ENCODE results near the gene CD63. TPM values are rescaled to one million over a fixed set of nuclear protein-coding genes. Genes with fewer than 3 reads are reported as not detected.

Gene CD63
- total and polyA plus RNA-seq, 8 donors: 71.2 to 1,329 (median 464) TPM

GRCh38 chr12:55771736-55772135, 42.9 kb upstream of the CD63 start:
- Histone ChIP-seq H3K4me1 (no peaks in the 10 kb centered on the region), H3K36me3 (peaks cover 12 to 90% (median 74%) of the 10 kb centered on the region in 4 donors), H3K27ac (no peak overlapping the region), H3K4me3 (no peak overlapping the region), H3K9me3 (no peaks in the 10 kb centered on the region), H3K27me3 (no peaks in the 10 kb centered on the region)
- intact Hi-C loops (cut with DNase I; ENCODE audit: low total_unique reads): loop anchor here (10.0 kb wide), 1 partner anchor 93 kb away; no protein-coding TSS in a partner anchor
- 74 to 84% (median 78%) methylated on average over 6 of the region's 6 CpGs for WGBS, 5 donors
- TF ChIP-seq EP300 (IDR thresholded peaks at IDR 0.05) (no peak), POLR2AphosphoS5 (IDR thresholded peaks at IDR 0.05) (no peak), POLR2A (IDR thresholded peaks at IDR 0.05) (no peak), CTCF (IDR thresholded peaks at IDR 0.05) (no peak)
- no peak for DNase-seq

GRCh38 chr12:55767156-55767555, 38.3 kb upstream of the CD63 start:
- no peak for DNase-seq
- H3K36me3 ChIP-seq: peaks cover 12 to 87% (median 76%) of the 10 kb centered on the region in 4 donors
- no peaks in the 10 kb centered on the region for H3K27me3 ChIP-seq
- TF ChIP-seq CTCF (IDR thresholded peaks at IDR 0.05): no peak
- no peak for TF ChIP-seq POLR2AphosphoS5 (IDR thresholded peaks at IDR 0.05)
- no peak for TF ChIP-seq POLR2A (IDR thresholded peaks at IDR 0.05)
- no peak for TF ChIP-seq EP300 (IDR thresholded peaks at IDR 0.05)
- H3K9me3 ChIP-seq: no peaks in the 10 kb centered on the region
- H3K27ac ChIP-seq: no peak overlapping the region
- H3K4me1 ChIP-seq: no peaks in the 10 kb centered on the region
- H3K4me3 ChIP-seq: no peak overlapping the region
- WGBS, 5 donors: 91 to 93% (median 91%) methylated on average over 4 of the region's 4 CpGs
- intact Hi-C loops (cut with DNase I; ENCODE audit: low total_unique reads): no loop called here

- H3K36me3 ChIP-seq: peaks cover 5 to 86% (median 70%) of the 10 kb centered on the region in 4 donors
- no peak for DNase-seq
- H3K9me3 ChIP-seq: no peaks in the 10 kb centered on the region
- H3K27me3 ChIP-seq: no peaks in the 10 kb centered on the region
- WGBS, 5 donors: 64 to 84% (median 84%) methylated on average over 5 of the region's 5 CpGs
- H3K27ac ChIP-seq: no peak overlapping the region
- H3K4me3 ChIP-seq: no peak overlapping the region
- H3K4me1 ChIP-seq: no peaks in the 10 kb centered on the region
- TF ChIP-seq EP300 (IDR thresholded peaks at IDR 0.05) (no peak), POLR2A (IDR thresholded peaks at IDR 0.05) (no peak), CTCF (IDR thresholded peaks at IDR 0.05) (no peak), POLR2AphosphoS5 (IDR thresholded peaks at IDR 0.05) (no peak)
- intact Hi-C loops (cut with DNase I; ENCODE audit: low total_unique reads): no loop called here
Measured at GRCh38 chr12:55765736-55766290, 37.0 kb upstream of the CD63 start.

GRCh38 chr12:55762646-55763045, 33.8 kb upstream of the CD63 start:
- H3K4me1 ChIP-seq: no peaks in the 10 kb centered on the region
- intact Hi-C loops (cut with DNase I; ENCODE audit: low total_unique reads): no loop called here
- TF ChIP-seq CTCF (IDR thresholded peaks at IDR 0.05): no peak
- no peak for TF ChIP-seq EP300 (IDR thresholded peaks at IDR 0.05)
- TF ChIP-seq POLR2AphosphoS5 (IDR thresholded peaks at IDR 0.05): no peak
- TF ChIP-seq POLR2A (IDR thresholded peaks at IDR 0.05): no peak
- H3K27ac ChIP-seq: no peak overlapping the region
- H3K27me3 ChIP-seq: no peaks in the 10 kb centered on the region
- no peaks in the 10 kb centered on the region for H3K9me3 ChIP-seq
- H3K4me3 ChIP-seq: no peak overlapping the region
- H3K36me3 ChIP-seq: peaks cover 18 to 87% (median 80%) of the 10 kb centered on the region in 4 donors
- no peak for DNase-seq

Measured in stomach (tissue), 9 donors.